VCaP (cell line): ENCODE data around the gene NCOR1.

Experiments used
- H3K27ac ChIP-seq: fragments of 450-650 bp; 2 replicates; pipeline ENCODE4 v1.5.1; 2017
- CTCF ChIP-seq: fragments of 450-650 bp; conservative IDR thresholded peaks from 2 replicates; pipeline ENCODE4 v1.5.1; 2017; ENCODE audit warnings: mild to moderate bottlenecking, moderate library complexity

NCOR1 gene

GRCh38 chr17:15998031-15998562, 217.2 kb downstream of the NCOR1 start:
- H3K27ac ChIP-seq = peak overlapping the region; percentile 92
- no peak for TF ChIP-seq CTCF

- no peak for TF ChIP-seq CTCF
- no peak overlapping the region for H3K27ac ChIP-seq
Observed at GRCh38 chr17:15996322-15996721, 219.0 kb downstream of the NCOR1 start.

GRCh38 chr17:15981646-15982580, 233.4 kb downstream of the NCOR1 start:
- no peak for TF ChIP-seq CTCF
- H3K27ac ChIP-seq = no peak overlapping the region

GRCh38 chr17:15981208-15981607, 234.1 kb downstream of the NCOR1 start:
- TF ChIP-seq CTCF = no peak
- H3K27ac ChIP-seq = no peak overlapping the region
